Rectal smooth muscle tissue (tissue), 1 donor: Measurements from ENCODE around the gene KIFC1.
A peak's percentile ranks its signal among the peaks of the same experiment; 100 is the strongest.

Experiments
- H3K27ac ChIP-seq: one replicate; pipeline ENCODE4 v1.7.0; 2013; ENCODE audit warnings: low read depth, low read length, inconsistent platforms
- H3K27me3 ChIP-seq: one replicate; pipeline ENCODE4 v1.7.0; 2013; ENCODE audit warnings: low read length; ENCODE audit not compliant: control insufficient read depth, insufficient read depth
- H3K36me3 ChIP-seq: one replicate; pipeline ENCODE4 v1.7.0; 2013; ENCODE audit warnings: low read length; ENCODE audit not compliant: control insufficient read depth, insufficient read depth
- H3K4me1 ChIP-seq: one replicate; pipeline ENCODE4 v1.7.0; 2013; ENCODE audit warnings: low read length; ENCODE audit not compliant: control insufficient read depth, insufficient read depth
- H3K4me3 ChIP-seq: one replicate; pipeline ENCODE4 v1.7.0; 2013; ENCODE audit warnings: low read length
- H3K9ac ChIP-seq: one replicate; pipeline ENCODE4 v1.7.0; 2013; ENCODE audit warnings: low read length

KIFC1 gene

GRCh38 chr6:33446356-33446755 lies 54.7 kb downstream of the KIFC1 start:
- Histone ChIP-seq H3K4me1 (no peaks in the 10 kb centered on the region), H3K27me3 (no peaks in the 10 kb centered on the region), H3K36me3 (peaks cover 16% of the 10 kb centered on the region), H3K4me3 (no peak overlapping the region), H3K27ac (no peak overlapping the region), H3K9ac (no peak overlapping the region)

GRCh38 chr6:33450434-33450833 lies 58.8 kb downstream of the KIFC1 start:
- H3K9ac ChIP-seq: no peak overlapping the region
- no peak overlapping the region for H3K27ac ChIP-seq

GRCh38 chr6:33451606-33452005 lies 60.0 kb downstream of the KIFC1 start:
- Histone ChIP-seq H3K36me3 (peaks cover 3% of the 10 kb centered on the region), H3K4me1 (peaks cover 5% of the 10 kb centered on the region), H3K9ac (no peak overlapping the region), H3K27ac (no peak overlapping the region), H3K27me3 (no peaks in the 10 kb centered on the region), H3K4me3 (no peak overlapping the region)

More at GRCh38 chr6:33450434-33450833, 58.8 kb downstream of the KIFC1 start:
- Histone ChIP-seq H3K4me1 (peaks cover 5% of the 10 kb centered on the region), H3K4me3 (no peak overlapping the region), H3K36me3 (peaks cover 6% of the 10 kb centered on the region), H3K27me3 (no peaks in the 10 kb centered on the region)

GRCh38 chr6:33452496-33452895 lies 60.9 kb downstream of the KIFC1 start:
- Histone ChIP-seq H3K27ac (no peak overlapping the region), H3K9ac (no peak overlapping the region), H3K27me3 (no peaks in the 10 kb centered on the region), H3K4me3 (no peak overlapping the region), H3K4me1 (peaks cover 5% of the 10 kb centered on the region), H3K36me3 (peaks cover 3% of the 10 kb centered on the region)

- H3K27ac ChIP-seq: no peak overlapping the region
- H3K27me3 ChIP-seq: no peaks in the 10 kb centered on the region
- H3K36me3 ChIP-seq: peaks cover 3% of the 10 kb centered on the region
- peak overlapping the region; percentile 95 for H3K4me3 ChIP-seq
- H3K9ac ChIP-seq: no peak overlapping the region
- peaks cover 5% of the 10 kb centered on the region for H3K4me1 ChIP-seq
Observed at GRCh38 chr6:33453393-33454008, 61.9 kb downstream of the KIFC1 start.

GRCh38 chr6:33454009-33454946 lies 62.7 kb downstream of the KIFC1 start, which contains the start of gene ZBTB9:
ZBTB9 (plus strand) TSS chr6:33454576; CDS start chr6:33455101, 525 bp downstream.
- H3K27ac ChIP-seq: peak within 1 kb of the TSS; percentile 72
- H3K4me1 ChIP-seq: peaks cover 5% of the 10 kb centered on the region
- peak within 1 kb of the TSS; percentile 95 for H3K4me3 ChIP-seq
- peak within 1 kb of the TSS; percentile 68 for H3K9ac ChIP-seq
- H3K27me3 ChIP-seq: no peaks in the 10 kb centered on the region
- H3K36me3 ChIP-seq: peaks cover 3% of the 10 kb centered on the region

GRCh38 chr6:33455051-33455450 lies 63.4 kb downstream of the KIFC1 start:
- Histone ChIP-seq H3K36me3 (peaks cover 3% of the 10 kb centered on the region), H3K27ac (no peak overlapping the region), H3K4me3 (peak overlapping the region; percentile 74), H3K9ac (no peak overlapping the region), H3K4me1 (peaks cover 5% of the 10 kb centered on the region), H3K27me3 (no peaks in the 10 kb centered on the region)

GRCh38 chr6:33456156-33456555 lies 64.5 kb downstream of the KIFC1 start:
- H3K27ac ChIP-seq: no peak overlapping the region
- peaks cover 5% of the 10 kb centered on the region for H3K4me1 ChIP-seq
- no peak overlapping the region for H3K4me3 ChIP-seq
- no peaks in the 10 kb centered on the region for H3K27me3 ChIP-seq
- H3K36me3 ChIP-seq: peaks cover 3% of the 10 kb centered on the region
- H3K9ac ChIP-seq: no peak overlapping the region

- Histone ChIP-seq H3K4me3 (no peak overlapping the region), H3K27ac (no peak overlapping the region), H3K27me3 (no peaks in the 10 kb centered on the region), H3K36me3 (peaks cover 3% of the 10 kb centered on the region), H3K9ac (no peak overlapping the region), H3K4me1 (peaks cover 5% of the 10 kb centered on the region)
Observed at GRCh38 chr6:33458676-33459075, 67.1 kb downstream of the KIFC1 start.

- H3K36me3 ChIP-seq: peaks cover 3% of the 10 kb centered on the region
- H3K4me3 ChIP-seq: no peak overlapping the region
- H3K27ac ChIP-seq: no peak overlapping the region
- no peak overlapping the region for H3K9ac ChIP-seq
- H3K27me3 ChIP-seq: no peaks in the 10 kb centered on the region
- peaks cover 5% of the 10 kb centered on the region for H3K4me1 ChIP-seq
Observed at GRCh38 chr6:33459226-33459625, 67.6 kb downstream of the KIFC1 start.
